ENCODE measurements around the gene ACTMAP.

Gene ACTMAP

DNA sequence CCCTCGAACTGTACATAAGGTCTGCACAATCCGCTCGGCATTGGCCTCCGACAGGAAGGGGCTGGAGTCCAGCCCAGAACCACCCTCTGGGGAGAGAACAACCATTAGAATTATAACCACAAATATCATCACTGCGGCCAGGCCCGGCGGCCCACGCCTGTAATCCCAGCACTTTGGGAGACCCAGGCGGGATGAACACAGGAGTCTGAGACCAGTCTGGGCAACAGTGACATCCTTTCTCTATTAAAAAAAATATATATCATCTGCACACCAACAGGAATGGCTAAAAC, 45.0 kb downstream of the ACTMAP start:
- ATAC-seq = no peak
- H3K4me1 Mint-ChIP-seq = no peaks in the 10 kb centered on the region

DNA sequence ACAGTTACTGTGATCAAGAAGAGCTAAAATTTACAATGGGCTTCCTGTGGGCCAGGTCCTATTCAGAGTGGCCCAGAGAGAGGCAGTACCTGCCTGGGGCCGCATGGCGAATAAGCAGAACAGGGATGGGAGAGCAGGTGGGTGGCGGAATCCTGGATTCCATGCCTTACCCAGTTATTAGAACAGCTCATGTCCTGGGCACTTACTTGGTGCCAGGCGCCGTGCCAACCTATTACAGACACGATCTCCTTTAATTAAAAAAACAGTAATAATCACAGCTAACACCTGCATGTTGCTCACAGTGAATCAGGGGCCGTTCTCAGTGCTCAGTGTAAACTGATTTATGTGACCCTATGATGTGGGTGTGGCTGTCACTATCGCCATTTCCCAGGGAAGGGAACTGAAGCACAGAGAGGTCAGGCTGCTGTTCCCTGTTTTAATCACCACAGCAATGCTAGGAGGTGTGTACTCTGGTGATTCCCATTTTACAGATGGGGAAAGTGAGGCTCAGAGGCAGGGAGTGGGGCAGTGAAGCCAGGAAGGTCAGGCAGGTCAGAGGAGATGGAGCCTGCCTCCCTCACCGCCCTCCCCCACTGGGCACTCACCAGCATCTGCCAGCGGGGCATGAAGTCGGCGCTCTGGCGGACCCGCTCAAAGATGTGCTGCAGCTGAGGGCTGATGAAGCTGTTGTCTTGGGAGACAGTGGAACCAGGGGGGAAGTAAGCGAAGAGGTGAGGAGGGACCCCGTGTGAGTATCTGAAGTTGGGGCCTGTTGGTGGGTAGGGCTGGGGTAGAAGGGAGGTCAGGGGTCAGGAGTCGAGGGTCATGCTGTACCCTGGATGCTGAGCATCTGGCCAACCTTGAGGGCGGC, 45.6 kb downstream of the ACTMAP start:
- DNase-seq (no peak), ATAC-seq (no peak)
- H3K4me3 Mint-ChIP-seq = no peak overlapping the region
- no peaks in the 10 kb centered on the region for H3K9me3 Mint-ChIP-seq
- no peak overlapping the region for H3K27ac Mint-ChIP-seq
- no peaks in the 10 kb centered on the region for H3K27me3 Mint-ChIP-seq
- H3K4me1 Mint-ChIP-seq = no peaks in the 10 kb centered on the region

More for the DNA sequence above, 45.0 kb downstream of the ACTMAP start:
- DNase-seq = no peak
- Mint-ChIP-seq H3K4me3 (no peak overlapping the region), H3K27me3 (no peaks in the 10 kb centered on the region), H3K27ac (no peak overlapping the region), H3K9me3 (no peaks in the 10 kb centered on the region)

DNA sequence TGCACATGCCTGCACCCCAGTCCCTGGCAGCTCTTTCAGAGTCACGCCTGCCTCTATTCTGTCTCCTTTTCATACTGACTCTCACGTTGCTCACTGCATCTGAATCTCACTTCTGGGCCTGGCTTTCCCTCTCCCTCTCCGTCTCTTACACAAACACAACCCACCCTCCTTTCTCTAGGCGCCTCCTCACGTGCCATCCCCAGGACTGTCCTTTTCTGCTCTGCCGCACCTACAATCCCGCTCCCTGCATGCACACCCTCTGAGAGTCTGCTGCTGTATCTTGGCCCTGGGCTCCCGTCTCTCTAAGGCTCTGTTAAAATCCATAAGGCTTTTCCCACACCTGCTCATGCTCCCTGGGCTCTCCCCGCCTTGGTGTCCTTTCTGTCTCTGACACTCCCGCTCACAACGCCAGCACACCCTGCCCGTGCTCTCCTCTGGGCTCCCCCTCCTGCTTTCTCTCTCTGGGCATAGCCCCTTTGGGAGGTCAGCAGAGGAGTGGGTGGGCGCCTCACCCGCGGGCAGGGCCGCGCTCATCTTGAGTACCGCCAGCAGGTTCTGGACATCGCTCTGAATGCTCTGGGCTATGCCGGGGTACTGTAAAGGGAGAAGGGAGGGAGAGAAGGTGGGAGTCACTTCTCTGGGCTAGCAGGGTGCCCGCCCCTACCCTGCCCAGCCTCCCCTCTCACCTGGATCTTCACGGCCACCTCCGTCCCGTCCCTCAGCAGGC, 47.1 kb downstream of the ACTMAP start:
- Mint-ChIP-seq H3K4me1 (no peaks in the 10 kb centered on the region), H3K27ac (peak overlapping the region in 1 of 2 donors; percentile 14), H3K27me3 (no peaks in the 10 kb centered on the region), H3K9me3 (no peaks in the 10 kb centered on the region), H3K4me3 (no peak overlapping the region)
- ATAC-seq = no peak
- no peak for DNase-seq

- Mint-ChIP-seq H3K4me3 (no peak overlapping the region), H3K27ac (no peak overlapping the region), H3K4me1 (no peaks in the 10 kb centered on the region), H3K9me3 (no peaks in the 10 kb centered on the region), H3K27me3 (no peaks in the 10 kb centered on the region)
- ATAC-seq (no peak), DNase-seq (no peak)
These were observed 47.8 kb downstream of the ACTMAP start for GRCh38 chr19:40702337-40703012.

- ATAC-seq (no peak), DNase-seq (no peak)
- Mint-ChIP-seq H3K27ac (no peak overlapping the region), H3K27me3 (no peaks in the 10 kb centered on the region), H3K4me1 (no peaks in the 10 kb centered on the region), H3K9me3 (no peaks in the 10 kb centered on the region), H3K4me3 (no peak overlapping the region)
These were observed 48.5 kb downstream of the ACTMAP start for GRCh38 chr19:40701758-40702157.

DNA sequence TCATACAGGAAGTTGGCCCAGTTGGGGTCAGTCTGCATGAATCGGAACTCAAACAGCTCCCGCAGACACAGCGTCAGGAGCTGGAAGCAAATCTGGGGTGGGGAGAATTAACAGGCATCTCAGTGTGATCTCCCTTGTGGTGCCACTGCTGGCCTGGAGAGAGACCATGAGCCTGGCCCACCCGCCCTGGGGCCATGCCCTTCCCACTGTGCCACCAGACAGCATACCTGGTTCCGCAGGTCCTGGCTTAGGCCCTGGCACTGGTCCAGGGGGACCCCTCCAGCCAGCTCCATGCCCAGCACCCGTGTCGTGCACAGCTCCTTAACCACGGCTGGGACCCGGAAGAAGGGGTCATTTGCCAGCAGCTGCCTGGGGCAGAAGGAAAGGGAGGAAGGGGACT, 50.2 kb downstream of the ACTMAP start:
- H3K27ac Mint-ChIP-seq = no peak overlapping the region
- H3K9me3 Mint-ChIP-seq = no peaks in the 10 kb centered on the region
- H3K4me3 Mint-ChIP-seq = no peak overlapping the region
- H3K4me1 Mint-ChIP-seq = no peaks in the 10 kb centered on the region
- no peaks in the 10 kb centered on the region for H3K27me3 Mint-ChIP-seq
- ATAC-seq (no peak), DNase-seq (no peak)

DNA sequence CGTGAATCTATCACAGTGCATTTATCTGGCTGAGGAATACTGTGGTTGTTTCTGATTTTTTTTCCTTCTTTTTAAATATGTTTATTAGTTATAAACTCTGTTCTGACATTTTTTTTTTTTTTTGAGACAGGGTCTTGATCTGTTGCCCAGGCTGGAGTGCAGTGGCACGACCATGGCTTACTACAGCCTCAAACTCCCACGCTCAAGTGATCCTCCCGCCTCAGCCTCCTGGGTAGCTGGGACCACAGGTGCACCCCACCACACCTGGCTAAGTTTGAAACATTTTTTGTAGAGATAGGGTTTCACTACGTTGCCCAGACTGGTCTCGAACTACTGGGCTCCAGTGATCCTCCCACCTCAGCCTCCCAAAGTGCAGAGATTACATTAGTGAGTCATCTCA, 53.3 kb downstream of the ACTMAP start:
- H3K27ac Mint-ChIP-seq = no peak overlapping the region
- DNase-seq (no peak), ATAC-seq (no peak)
- H3K4me3 Mint-ChIP-seq = no peak overlapping the region
- no peaks in the 10 kb centered on the region for H3K9me3 Mint-ChIP-seq
- H3K27me3 Mint-ChIP-seq = no peaks in the 10 kb centered on the region
- no peaks in the 10 kb centered on the region for H3K4me1 Mint-ChIP-seq

GRCh38 chr19:40695881-40696280, 54.4 kb downstream of the ACTMAP start:
- Mint-ChIP-seq H3K27me3 (no peaks in the 10 kb centered on the region), H3K27ac (no peak overlapping the region), H3K4me3 (no peak overlapping the region), H3K9me3 (no peaks in the 10 kb centered on the region), H3K4me1 (peaks cover 11% of the 10 kb centered on the region)
- DNase-seq (no peak), ATAC-seq (no peak)

- H3K4me1 Mint-ChIP-seq = peaks cover 12% of the 10 kb centered on the region
- H3K27me3 Mint-ChIP-seq = no peaks in the 10 kb centered on the region
- H3K27ac Mint-ChIP-seq = peak overlapping the region in 1 of 2 donors; percentile 94
- H3K4me3 Mint-ChIP-seq = no peak overlapping the region
- H3K9me3 Mint-ChIP-seq = no peaks in the 10 kb centered on the region
- DNase-seq (no peak), ATAC-seq (no peak)
These were observed 56.4 kb downstream of the ACTMAP start for GRCh38 chr19:40693896-40694295.

GRCh38 chr19:40693150-40693788, 57.0 kb downstream of the ACTMAP start:
- ATAC-seq (no peak), DNase-seq (no peak)
- no peak overlapping the region for H3K4me3 Mint-ChIP-seq
- H3K27me3 Mint-ChIP-seq = no peaks in the 10 kb centered on the region
- H3K27ac Mint-ChIP-seq = peak overlapping the region in 1 of 2 donors; percentile 28
- H3K4me1 Mint-ChIP-seq = peaks cover 12% of the 10 kb centered on the region
- no peaks in the 10 kb centered on the region for H3K9me3 Mint-ChIP-seq

DNA sequence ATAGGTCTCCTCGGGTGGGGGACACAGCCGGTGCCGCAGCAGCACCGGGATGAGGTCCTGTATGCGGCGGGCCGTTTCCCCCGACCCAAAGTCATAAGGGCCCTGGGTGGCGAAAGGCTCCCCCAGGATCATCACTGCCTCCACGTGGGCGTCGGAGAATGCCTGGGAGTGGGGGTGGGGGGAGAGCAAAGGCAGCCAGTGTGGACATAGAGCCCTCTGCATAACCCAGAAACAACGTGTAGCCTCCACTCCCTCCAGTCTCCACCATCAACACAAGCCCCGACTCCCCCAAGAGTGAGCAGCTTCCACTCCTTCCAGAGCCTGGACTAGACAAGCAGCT, 58.1 kb downstream of the ACTMAP start:
- ATAC-seq = no peak
- peaks cover 12% of the 10 kb centered on the region for H3K4me1 Mint-ChIP-seq

GRCh38 chr19:40691421-40692211, 58.7 kb downstream of the ACTMAP start:
- Mint-ChIP-seq H3K4me3 (peak overlapping the region; percentile 91 to 93), H3K27me3 (no peaks in the 10 kb centered on the region), H3K27ac (peak overlapping the region in 1 of 2 donors; percentile 94), H3K4me1 (peaks cover 12% of the 10 kb centered on the region), H3K9me3 (no peaks in the 10 kb centered on the region)
- DNase-seq = no peak
- ATAC-seq = no peak

More for the DNA sequence above, 58.1 kb downstream of the ACTMAP start:
- Mint-ChIP-seq H3K27me3 (no peaks in the 10 kb centered on the region), H3K27ac (no peak overlapping the region), H3K9me3 (no peaks in the 10 kb centered on the region), H3K4me3 (no peak overlapping the region)
- no peak for DNase-seq

Measured in stimulated activated naive CD8-positive, alpha-beta T cell treated with anti-CD3 and anti-CD28 coated beads, Interleukin-15, amount 100 ng/mL, for 72 hours (primary cell).